ENCODE results near the gene IFT74. TPM values are rescaled to one million over a fixed set of nuclear protein-coding genes. Genes with fewer than 3 reads are reported as not detected.

Gene IFT74
- total RNA-seq, 2 donors from 2014 or later, result 9.5 to 10.3 TPM

GRCh38 chr9:27112235-27112634 is 156.0 kb downstream of the IFT74 start:
- no peak overlapping the region for H3K27ac Mint-ChIP-seq
- H3K36me3 Mint-ChIP-seq (ENCODE audit: low read depth), result no peaks in the 10 kb centered on the region
- no peak overlapping the region for H3K4me3 Mint-ChIP-seq
- no peaks in the 10 kb centered on the region for H3K4me1 Mint-ChIP-seq
- no peak for ATAC-seq (replicated peaks)
- H3K27me3 Mint-ChIP-seq, result peaks cover 10% of the 10 kb centered on the region
- H3K9me3 Mint-ChIP-seq, result no peaks in the 10 kb centered on the region

Other genes starting within 250 kb of the IFT74 start
- 10 to 100 TPM; 14.9 to 18.3 TPM for gene CAAP1, start 63.6 kb upstream of the IFT74 start, total RNA-seq
- gene PLAA, start 9.2 kb upstream of the IFT74 start, total RNA-seq, result 10 to 100 TPM; 23.7 to 39.8 TPM
- not detected for gene LRRC19, start 49.3 kb downstream of the IFT74 start, total RNA-seq
- not detected for gene TEK, start 152.8 kb downstream of the IFT74 start, total RNA-seq